Endothelial cell (in vitro differentiated cells): Measurements from ENCODE around the gene RNF11. TPM values are rescaled to one million over a fixed set of nuclear protein-coding genes. Genes with fewer than 3 reads are reported as not detected.

ENCODE experiments used
- DNase-seq: peaks from one replicate; pipeline ENCODE4 v3.0.0; 2021; ENCODE audit warnings: low spot score
- H3K27ac Mint-ChIP-seq: one replicate; pipeline ENCODE4 v1.8.0; 2021; ENCODE audit warnings: mixed read lengths, inconsistent platforms; ENCODE audit not compliant: unreplicated experiment
- H3K27me3 Mint-ChIP-seq: one replicate; pipeline ENCODE4 v1.8.0; 2021; ENCODE audit warnings: mild to moderate bottlenecking, moderate library complexity, mixed read lengths, inconsistent platforms; ENCODE audit not compliant: unreplicated experiment
- H3K36me3 Mint-ChIP-seq: one replicate; pipeline ENCODE4 v1.8.0; 2021; ENCODE audit warnings: mild to moderate bottlenecking, low read depth, mixed read lengths, inconsistent platforms; ENCODE audit not compliant: unreplicated experiment
- H3K4me1 Mint-ChIP-seq: one replicate; pipeline ENCODE4 v1.8.0; 2021; ENCODE audit warnings: mild to moderate bottlenecking, mixed read lengths, inconsistent platforms; ENCODE audit not compliant: unreplicated experiment
- H3K4me3 Mint-ChIP-seq: one replicate; pipeline ENCODE4 v1.8.0; 2021; ENCODE audit warnings: mild to moderate bottlenecking, mixed read lengths, inconsistent platforms; ENCODE audit not compliant: unreplicated experiment
- H3K9me3 Mint-ChIP-seq: one replicate; pipeline ENCODE4 v1.8.0; 2021; ENCODE audit warnings: mixed read lengths, inconsistent platforms; ENCODE audit not compliant: unreplicated experiment
- CTCF ChIP-seq: fragments of 200-600 bp; sonication (generic); IDR thresholded peaks from one replicate; pipeline ENCODE4 v1.5.0; 2021; ENCODE audit warnings: antibody characterized with exemption; ENCODE audit not compliant: unreplicated experiment
- total RNA-seq: library from RNA; stranded (reverse); fragmentation: NEBNext Ultra II Directional; extraction: Animal tissue kit (Norgen Biotek cat#: 25700); gene quantifications from one replicate; pipeline ENCODE4 v1.2.1, GENCODE V29; 2021; ENCODE audit not compliant: unreplicated experiment

The RNF11 gene
- total RNA-seq, 1 donor from 2014 or later, result 74.1 TPM

GRCh38 chr1:51280321-51280978 is 44.4 kb downstream of the RNF11 start:
- H3K27me3 Mint-ChIP-seq, result no peaks in the 10 kb centered on the region
- H3K9me3 Mint-ChIP-seq, result no peaks in the 10 kb centered on the region
- no peak overlapping the region for H3K27ac Mint-ChIP-seq
- H3K4me3 Mint-ChIP-seq, result no peak overlapping the region
- H3K4me1 Mint-ChIP-seq, result no peaks in the 10 kb centered on the region
- no peak for DNase-seq
- TF ChIP-seq CTCF, result no peak
- peaks cover 3% of the 10 kb centered on the region for H3K36me3 Mint-ChIP-seq

GRCh38 chr1:51281807-51282206 is 45.7 kb downstream of the RNF11 start:
- Mint-ChIP-seq H3K27ac (no peak overlapping the region), H3K27me3 (no peaks in the 10 kb centered on the region), H3K36me3 (peaks cover 3% of the 10 kb centered on the region), H3K4me1 (no peaks in the 10 kb centered on the region), H3K9me3 (no peaks in the 10 kb centered on the region), H3K4me3 (no peak overlapping the region)
- no peak for DNase-seq
- no peak for TF ChIP-seq CTCF

- Mint-ChIP-seq H3K27ac (no peak overlapping the region), H3K4me3 (no peak overlapping the region), H3K4me1 (no peaks in the 10 kb centered on the region), H3K27me3 (no peaks in the 10 kb centered on the region), H3K36me3 (no peaks in the 10 kb centered on the region), H3K9me3 (no peaks in the 10 kb centered on the region)
- TF ChIP-seq CTCF, result no peak
- no peak for DNase-seq
These were observed 46.5 kb downstream of the RNF11 start for GRCh38 chr1:51282605-51283004.

- no peak for DNase-seq
- no peak overlapping the region for H3K27ac Mint-ChIP-seq
- no peaks in the 10 kb centered on the region for H3K9me3 Mint-ChIP-seq
- peaks cover under 1% of the 10 kb centered on the region for H3K36me3 Mint-ChIP-seq
- H3K27me3 Mint-ChIP-seq, result peaks cover 3% of the 10 kb centered on the region
- no peaks in the 10 kb centered on the region for H3K4me1 Mint-ChIP-seq
- TF ChIP-seq CTCF, result no peak
- no peak overlapping the region for H3K4me3 Mint-ChIP-seq
These were observed 47.9 kb downstream of the RNF11 start for GRCh38 chr1:51283979-51284378.

GRCh38 chr1:51284487-51284954 is 48.4 kb downstream of the RNF11 start:
- no peak for TF ChIP-seq CTCF
- DNase-seq, result no peak
- Mint-ChIP-seq H3K27me3 (peaks cover 4% of the 10 kb centered on the region), H3K9me3 (no peaks in the 10 kb centered on the region), H3K36me3 (peaks cover 5% of the 10 kb centered on the region), H3K4me1 (no peaks in the 10 kb centered on the region), H3K27ac (no peak overlapping the region), H3K4me3 (no peak overlapping the region)
